Keratinocyte (primary cell): Measurements from ENCODE around the gene ANKRD9. TPM values are rescaled to one million over a fixed set of nuclear protein-coding genes. Genes with fewer than 3 reads are reported as not detected.
"Not testable (repeated sequence)": the region's sequence is repeated elsewhere in the genome, so short reads cannot be mapped to it uniquely, and the experiment has no call there.

Experiments
- DNase-seq: peaks from one replicate; pipeline ENCODE4 v3.0.0-alpha.2; 2011; ENCODE audit warnings: low read depth, missing footprints, low spot score
- FAIRE-seq: peaks from 2 replicates; lab custom pipeline; 2011; peaks lifted over from hg19 to GRCh38; lab: Jason Lieb, UNC
- H2AFZ ChIP-seq: 2 replicates; pipeline ENCODE4 v1.6.0; 2012; ENCODE audit warnings: low read length, control low read depth, inconsistent platforms; ENCODE audit not compliant: control insufficient read depth
- H3K27ac ChIP-seq: 2 replicates; pipeline ENCODE4 v1.5.1; 2011; ENCODE audit warnings: low read length; ENCODE audit not compliant: control insufficient read depth, insufficient read depth
- H3K27me3 ChIP-seq: 3 replicates; pipeline ENCODE4 v1.6.0; 2011; ENCODE audit warnings: low read length; ENCODE audit not compliant: control insufficient read depth, insufficient read depth; ENCODE audit errors: extremely low read depth
- H3K36me3 ChIP-seq, 2 experiments: 2 replicates in 1 of 2; 3 replicates in 1 of 2; pipeline ENCODE4 v1.5.1; 2011; ENCODE audit warnings: low read length in 2 of 2, mild to moderate bottlenecking in 1 of 2; ENCODE audit not compliant: control insufficient read depth in 2 of 2, insufficient read depth in 2 of 2; ENCODE audit errors: extremely low read depth in 1 of 2
- H3K4me1 ChIP-seq: 3 replicates; pipeline ENCODE4 v1.5.1; 2011; ENCODE audit warnings: low read length; ENCODE audit not compliant: control insufficient read depth, insufficient read depth; ENCODE audit errors: extremely low read depth
- H3K4me2 ChIP-seq: 3 replicates; pipeline ENCODE4 v1.6.0; 2011; ENCODE audit warnings: low read depth, low read length; ENCODE audit not compliant: control insufficient read depth, insufficient read depth; ENCODE audit errors: extremely low read depth
- H3K4me3 ChIP-seq, 3 experiments: fragments of 200-600 bp in 1 of 3; sonication (generic) in 1 of 3; 2 replicates in 2 of 3; 3 replicates in 1 of 3; pipeline ENCODE4 v1.5.1; 2011 to 2016; ENCODE audit warnings: low read length in 3 of 3, mild to moderate bottlenecking in 3 of 3, control low read depth in 2 of 3, inconsistent platforms in 1 of 3, low read depth in 1 of 3, mixed read lengths in 1 of 3, mixed run types in 1 of 3, moderate library complexity in 1 of 3; ENCODE audit not compliant: control insufficient read depth in 2 of 3, insufficient read depth in 2 of 3; ENCODE audit errors: extremely low read depth in 1 of 3
- H3K79me2 ChIP-seq: 2 replicates; pipeline ENCODE4 v1.6.0; 2012; ENCODE audit warnings: low read length; ENCODE audit not compliant: control insufficient read depth, insufficient read depth
- H3K9ac ChIP-seq: 3 replicates; pipeline ENCODE4 v1.6.0; 2011; ENCODE audit warnings: low read length; ENCODE audit not compliant: control insufficient read depth, insufficient read depth; ENCODE audit errors: extremely low read depth
- H3K9me1 ChIP-seq: 3 replicates; pipeline ENCODE4 v1.6.0; 2011; ENCODE audit warnings: low read length; ENCODE audit not compliant: control insufficient read depth, insufficient read depth; ENCODE audit errors: extremely low read depth
- H3K9me3 ChIP-seq: 2 replicates; pipeline ENCODE4 v1.5.1; 2012; ENCODE audit warnings: low read depth, low read length; ENCODE audit not compliant: control insufficient read depth
- H4K20me1 ChIP-seq: 3 replicates; pipeline ENCODE4 v1.6.0; 2011; ENCODE audit warnings: low read length; ENCODE audit not compliant: control insufficient read depth, insufficient read depth; ENCODE audit errors: extremely low read depth
- EZH2 ChIP-seq: IDR thresholded peaks from one replicate; pipeline ENCODE4 v1.6.1; 2012; ENCODE audit warnings: inconsistent platforms, mild to moderate bottlenecking, low read length, moderate library complexity
- dilution Hi-C: fragments of 300-500 bp; cut with MboI; formaldehyde crosslinking; loops from one replicate; pipeline ENCODE4 v1.7.0; 2020; ENCODE audit warnings: low sequenced_read_pairs; ENCODE audit not compliant: extremely low pct_ligation_motif_present
- polyA plus RNA-seq, 5 experiments: library from polyadenylated mRNA; depleted of rRNA in 3 of 5; stranded (reverse) in 3 of 5; stranded (forward) in 1 of 5; unstranded in 1 of 5; fragments of >200 nt; gene quantifications; 1 replicate in 1 of 5; 2 replicates in 3 of 5; 3 replicates in 1 of 5; pipeline versions ENCODE4 v1.2.1 to v1.2.3, GENCODE V29; 2011 to 2012; ENCODE audit warnings: missing spikeins in 2 of 5, low read depth in 1 of 5, low replicate concordance in 1 of 5
- TF ChIP-seq, protein P1 (sequence below), 3 experiments: IDR thresholded peaks in 1 of 3; conservative IDR thresholded peaks in 1 of 3; optimal IDR thresholded peaks in 1 of 3; 2 replicates in 2 of 3; 3 replicates in 1 of 3; pipeline versions ENCODE3 to v1.5.1; 2011; ENCODE audit warnings: low read length in 3 of 3, mild to moderate bottlenecking in 3 of 3, moderate library complexity in 2 of 3, control low read depth in 1 of 3, inconsistent platforms in 1 of 3; ENCODE audit not compliant: insufficient read depth in 2 of 3; ENCODE audit errors: extremely low read depth in 1 of 3

Gene ANKRD9
- polyA plus RNA-seq, 1 donor (not counting 4 experiments of a cell fraction or from before 2014, with no cell fraction given), result 4.9 TPM

DNA sequence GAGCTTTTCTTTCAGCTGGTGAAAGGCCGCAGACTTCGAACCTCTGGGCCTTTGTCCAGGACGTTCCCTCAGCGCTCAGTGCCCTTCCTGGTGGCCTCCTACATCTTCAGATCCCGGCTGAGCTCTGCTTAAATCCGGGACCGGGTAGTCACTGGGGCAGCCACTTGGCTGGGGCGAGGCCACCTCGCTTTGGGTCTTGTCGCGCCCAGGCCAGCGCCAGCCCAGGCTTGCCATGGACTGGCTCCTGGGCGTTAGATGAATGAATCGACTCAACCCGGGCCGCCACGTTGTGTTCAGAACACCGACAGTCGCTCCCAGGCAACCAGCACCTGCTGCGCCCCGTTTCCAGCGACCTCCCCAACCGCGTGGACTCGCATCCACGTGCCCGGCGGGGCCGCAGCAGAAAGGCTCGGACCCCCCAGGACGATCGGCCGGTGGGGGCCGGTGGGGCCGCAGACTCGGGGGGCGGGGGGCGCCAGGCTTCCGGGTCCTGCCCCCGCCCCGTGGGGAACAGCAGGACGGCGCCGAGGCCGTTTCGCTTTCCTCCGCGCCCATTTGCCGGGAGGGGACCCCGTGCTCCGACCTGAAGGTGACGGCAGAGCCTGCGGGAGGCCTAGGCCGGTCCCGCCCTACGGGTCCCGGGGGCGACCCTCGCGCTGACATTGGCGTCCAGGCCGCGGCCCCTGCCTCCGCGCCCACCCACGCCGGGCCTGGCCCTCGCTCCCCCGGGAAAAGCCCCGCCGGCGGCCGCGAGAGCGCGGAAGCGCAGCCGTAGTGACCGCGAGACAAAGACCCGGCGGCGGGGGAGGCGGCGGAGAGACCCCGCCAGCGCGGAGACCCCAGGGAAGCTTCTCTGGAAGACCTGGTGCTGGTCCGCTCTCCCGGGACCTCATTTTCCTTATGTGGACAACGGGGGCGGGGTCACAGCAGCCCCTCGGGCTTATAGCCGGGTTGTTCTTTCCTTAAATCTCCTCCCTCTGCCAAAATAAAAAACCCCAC, 45.5 kb upstream of the ANKRD9 start:
- H2AFZ ChIP-seq, result peak overlapping the region; percentile 60
- H3K9me3 ChIP-seq, result no peaks in the 10 kb centered on the region
- H3K27me3 ChIP-seq, result no peaks in the 10 kb centered on the region
- dilution Hi-C loops, result no loop called here
- FAIRE-seq (no peak), DNase-seq (no peak)
- peak overlapping the region; percentile 27 to 61 (median 51) for H3K4me3 ChIP-seq
- peak overlapping the region; percentile 69 for H3K4me2 ChIP-seq
- TF ChIP-seq, protein P1, sequence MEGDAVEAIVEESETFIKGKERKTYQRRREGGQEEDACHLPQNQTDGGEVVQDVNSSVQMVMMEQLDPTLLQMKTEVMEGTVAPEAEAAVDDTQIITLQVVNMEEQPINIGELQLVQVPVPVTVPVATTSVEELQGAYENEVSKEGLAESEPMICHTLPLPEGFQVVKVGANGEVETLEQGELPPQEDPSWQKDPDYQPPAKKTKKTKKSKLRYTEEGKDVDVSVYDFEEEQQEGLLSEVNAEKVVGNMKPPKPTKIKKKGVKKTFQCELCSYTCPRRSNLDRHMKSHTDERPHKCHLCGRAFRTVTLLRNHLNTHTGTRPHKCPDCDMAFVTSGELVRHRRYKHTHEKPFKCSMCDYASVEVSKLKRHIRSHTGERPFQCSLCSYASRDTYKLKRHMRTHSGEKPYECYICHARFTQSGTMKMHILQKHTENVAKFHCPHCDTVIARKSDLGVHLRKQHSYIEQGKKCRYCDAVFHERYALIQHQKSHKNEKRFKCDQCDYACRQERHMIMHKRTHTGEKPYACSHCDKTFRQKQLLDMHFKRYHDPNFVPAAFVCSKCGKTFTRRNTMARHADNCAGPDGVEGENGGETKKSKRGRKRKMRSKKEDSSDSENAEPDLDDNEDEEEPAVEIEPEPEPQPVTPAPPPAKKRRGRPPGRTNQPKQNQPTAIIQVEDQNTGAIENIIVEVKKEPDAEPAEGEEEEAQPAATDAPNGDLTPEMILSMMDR (optimal IDR thresholded peaks at IDR 0.05 in 1 of 3, IDR thresholded peaks at IDR 0.05 in 1 of 3, conservative IDR thresholded peaks at IDR 0.05 in 1 of 3; ENCODE audit: extremely low read depth in 1 of 3, insufficient read depth in 2 of 3, low read length in 3 of 3), result no peak
- TF ChIP-seq EZH2, result no peak
- H3K9me1 ChIP-seq, result no peaks in the 10 kb centered on the region
- no peaks in the 10 kb centered on the region for H4K20me1 ChIP-seq
- H3K9ac ChIP-seq, result peak overlapping the region; percentile 77
- H3K27ac ChIP-seq, result peak overlapping the region; percentile 63
- peaks cover 6% of the 10 kb centered on the region for H3K79me2 ChIP-seq
- H3K4me1 ChIP-seq, result peaks cover 33% of the 10 kb centered on the region
- no peaks in the 10 kb centered on the region for H3K36me3 ChIP-seq

DNA sequence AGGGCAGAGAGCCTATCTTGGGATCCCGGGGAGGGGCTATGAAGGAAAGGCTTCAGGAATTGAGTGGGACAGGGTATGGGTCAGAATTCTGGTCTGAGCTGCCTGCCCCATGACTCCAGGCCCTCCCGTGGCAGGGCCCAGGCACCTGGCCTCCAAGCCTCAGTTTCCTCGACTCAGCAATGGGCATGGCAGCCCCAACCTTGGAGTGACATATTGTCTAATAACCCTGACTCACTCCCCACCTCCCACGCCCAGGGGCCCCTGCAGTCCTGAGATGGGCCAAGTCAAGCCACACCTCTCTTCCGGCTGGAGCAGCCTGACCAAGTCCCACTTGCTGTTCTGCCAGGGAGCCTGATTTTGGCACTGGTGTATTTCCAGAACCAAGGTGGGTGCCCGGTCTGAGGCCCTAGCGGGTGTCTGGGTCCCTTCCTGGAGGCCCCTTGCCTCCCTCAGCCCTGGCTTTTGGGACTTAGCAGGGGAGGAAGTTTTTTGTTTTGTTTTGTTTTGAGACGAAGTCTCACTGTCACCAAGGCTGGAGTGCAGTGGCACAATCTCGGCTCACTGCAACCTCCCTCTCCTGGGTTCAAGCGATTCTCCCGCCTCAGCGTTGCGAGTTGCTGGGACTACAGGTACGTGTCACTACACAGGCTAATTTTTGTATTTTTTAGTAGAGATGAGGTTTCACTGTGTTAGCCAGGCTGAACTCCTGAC, 42.6 kb upstream of the ANKRD9 start:
- peak overlapping the region; percentile 79 for H3K27ac ChIP-seq
- no peak overlapping the region for H2AFZ ChIP-seq

DNA sequence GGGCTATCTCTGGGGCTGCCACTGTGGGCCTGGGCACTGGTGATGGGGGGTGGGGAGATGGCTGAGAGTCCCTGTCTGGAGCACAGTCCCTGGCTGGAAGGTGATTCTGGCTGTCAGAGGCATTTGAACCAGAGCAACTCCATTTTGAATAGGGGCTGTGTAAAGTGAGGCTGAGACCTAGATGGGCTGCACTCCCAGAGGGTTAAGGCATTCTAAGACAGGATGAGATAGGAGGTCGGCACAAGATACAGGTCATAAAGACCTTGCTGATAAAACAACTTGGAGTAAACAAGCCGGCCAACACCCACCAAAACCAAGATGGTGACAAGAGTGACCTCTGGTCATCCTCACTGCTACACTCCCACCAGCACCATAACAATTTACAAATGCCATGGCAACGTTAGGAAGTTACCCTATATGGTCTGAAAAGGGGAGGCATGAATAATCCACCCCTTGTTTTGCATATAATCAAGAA, 41.4 kb upstream of the ANKRD9 start:
- H3K27ac ChIP-seq, DNase-seq, H3K79me2 ChIP-seq, H2AFZ ChIP-seq, H3K27me3 ChIP-seq, H3K4me3 ChIP-seq, H3K9me3 ChIP-seq, H3K4me2 ChIP-seq, H4K20me1 ChIP-seq, H3K9ac ChIP-seq, dilution Hi-C loops, H3K36me3 ChIP-seq, H3K9me1 ChIP-seq, FAIRE-seq: not testable (repeated sequence)
- H3K4me1 ChIP-seq, result peaks cover 22% of the 10 kb centered on the region

More for the DNA sequence above, 42.6 kb upstream of the ANKRD9 start:
- Histone ChIP-seq H3K79me2 (peaks cover 6% of the 10 kb centered on the region), H3K4me2 (peak overlapping the region; percentile 92), H3K36me3 (no peaks in the 10 kb centered on the region), H4K20me1 (no peaks in the 10 kb centered on the region), H3K9ac (peak overlapping the region; percentile 85), H3K4me1 (peaks cover 22% of the 10 kb centered on the region), H3K4me3 (peak overlapping the region; percentile 50 to 64 (median 51)), H3K9me3 (no peaks in the 10 kb centered on the region), H3K27me3 (no peaks in the 10 kb centered on the region), H3K9me1 (no peaks in the 10 kb centered on the region)
- TF ChIP-seq, protein P1 (optimal IDR thresholded peaks at IDR 0.05 in 1 of 3, IDR thresholded peaks at IDR 0.05 in 1 of 3, conservative IDR thresholded peaks at IDR 0.05 in 1 of 3; ENCODE audit: extremely low read depth in 1 of 3, insufficient read depth in 2 of 3, low read length in 3 of 3), result no peak
- TF ChIP-seq EZH2, result no peak
- dilution Hi-C loops, result no loop called here
- no peak for DNase-seq
- peak; percentile 57 for FAIRE-seq
